NCI-H2081 treated with DMSO at 0.1 percent for 48 hours (cell line): ENCODE data around the gene TAL2.

Source experiments
- DNase-seq: peaks from one replicate; lab custom pipeline; 2025; lab: John Stamatoyannopoulos, UW

TAL2 gene

DNA sequence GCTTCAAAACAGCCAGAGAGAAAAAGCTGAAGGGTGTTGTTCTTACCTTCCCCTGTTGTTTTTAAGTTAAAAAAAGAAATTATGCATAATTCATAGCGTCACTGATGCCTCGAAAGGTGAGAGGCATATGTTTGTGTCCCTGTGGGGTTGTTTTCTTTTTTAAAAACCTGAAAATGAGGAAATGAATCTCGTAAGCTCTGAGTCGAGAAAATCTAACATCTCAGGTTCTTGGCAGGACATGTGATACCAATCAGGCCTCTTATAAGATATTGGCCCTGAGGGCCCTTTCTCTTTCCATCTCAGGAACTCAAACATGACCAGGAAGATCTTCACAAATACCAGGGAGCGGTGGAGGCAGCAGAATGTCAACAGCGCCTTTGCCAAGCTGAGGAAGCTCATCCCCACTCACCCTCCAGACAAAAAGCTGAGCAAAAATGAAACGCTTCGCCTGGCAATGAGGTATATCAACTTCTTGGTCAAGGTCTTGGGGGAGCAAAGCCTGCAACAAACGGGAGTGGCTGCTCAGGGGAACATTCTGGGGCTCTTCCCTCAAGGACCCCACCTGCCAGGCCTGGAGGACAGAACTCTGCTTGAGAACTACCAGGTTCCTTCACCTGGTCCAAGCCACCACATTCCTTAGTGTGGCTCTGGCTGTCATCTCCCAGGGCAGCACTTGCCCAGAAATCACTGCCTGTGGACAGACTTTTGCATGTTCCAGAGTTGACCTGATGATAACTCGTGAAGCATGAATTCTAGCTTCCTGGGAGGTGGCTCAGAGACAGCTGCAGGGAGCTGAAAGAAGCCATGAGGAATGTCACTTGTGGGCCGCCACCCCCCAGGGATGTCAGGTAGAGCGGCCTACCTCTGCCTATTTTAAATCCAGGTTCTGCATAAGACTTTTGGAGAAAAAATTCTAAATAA lies at the start of gene TAL2:
Gene TAL2, plus strand, starts transcription at position 274 of the 921 bp plus-strand sequence. Its CDS starts 40 bp downstream, at position 314.
- DNase-seq, result no peak

GRCh38 chr9:105621001-105621400 lies 41.3 kb upstream of the TAL2 start:
- DNase-seq, result no peak

- no peak for DNase-seq
These were observed 37.2 kb upstream of the TAL2 start for GRCh38 chr9:105625088-105625487.

GRCh38 chr9:105632807-105633206 lies 29.4 kb upstream of the TAL2 start:
- no peak for DNase-seq

- DNase-seq, result no peak
These were observed 28.8 kb upstream of the TAL2 start for GRCh38 chr9:105633411-105633810.

DNA sequence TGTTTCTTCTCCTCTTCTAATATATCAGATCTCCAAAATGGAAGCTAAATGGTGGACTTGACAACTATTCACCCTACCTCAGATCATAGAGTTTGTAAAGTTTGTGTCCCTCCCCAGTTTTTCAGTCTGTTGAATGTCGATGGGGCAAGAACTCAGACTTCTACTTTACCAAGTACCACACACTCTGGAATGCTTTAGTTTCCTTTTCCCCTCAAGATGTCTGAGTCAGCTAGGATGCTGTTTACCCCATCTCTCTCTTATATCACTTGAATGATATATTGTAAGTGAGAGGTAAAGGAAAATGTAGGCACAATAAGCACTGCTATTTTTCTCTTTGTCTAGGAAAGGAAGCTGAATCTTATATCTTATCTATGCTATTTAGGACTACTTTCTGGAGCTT lies 25.9 kb upstream of the TAL2 start:
- DNase-seq, result no peak

DNA sequence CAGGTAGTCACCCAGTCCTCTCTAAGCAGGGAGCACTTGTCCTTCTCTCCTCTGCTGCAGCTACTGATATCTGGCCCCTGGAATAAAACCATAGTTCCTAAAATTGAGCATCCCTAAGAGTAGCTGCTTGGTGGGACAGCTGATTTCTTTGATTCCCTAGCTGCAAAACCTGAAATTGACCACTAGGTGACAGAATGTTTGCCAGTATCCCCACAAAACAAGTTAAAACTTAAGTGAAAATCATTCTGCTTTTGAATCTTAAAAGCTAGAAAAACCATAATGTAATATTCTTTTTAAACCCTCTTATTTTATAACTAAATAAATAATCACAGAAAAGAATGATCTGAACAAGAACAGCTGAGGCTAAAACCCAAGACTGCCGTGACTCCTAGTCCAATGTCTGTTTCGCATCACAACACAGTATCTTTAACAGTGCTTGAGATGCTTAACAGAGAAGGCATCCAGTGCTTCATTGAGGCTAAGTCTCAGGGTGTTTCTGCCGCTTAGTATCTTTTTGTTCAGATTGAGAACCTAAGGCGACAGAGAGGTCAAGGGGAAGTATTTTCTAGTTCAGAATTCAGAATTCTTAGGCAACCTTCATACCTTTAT lies 24.4 kb upstream of the TAL2 start:
- no peak for DNase-seq

GRCh38 chr9:105639936-105640335 lies 22.3 kb upstream of the TAL2 start:
- DNase-seq, result no peak

GRCh38 chr9:105643795-105644194 lies 18.5 kb upstream of the TAL2 start:
- no peak for DNase-seq

DNA sequence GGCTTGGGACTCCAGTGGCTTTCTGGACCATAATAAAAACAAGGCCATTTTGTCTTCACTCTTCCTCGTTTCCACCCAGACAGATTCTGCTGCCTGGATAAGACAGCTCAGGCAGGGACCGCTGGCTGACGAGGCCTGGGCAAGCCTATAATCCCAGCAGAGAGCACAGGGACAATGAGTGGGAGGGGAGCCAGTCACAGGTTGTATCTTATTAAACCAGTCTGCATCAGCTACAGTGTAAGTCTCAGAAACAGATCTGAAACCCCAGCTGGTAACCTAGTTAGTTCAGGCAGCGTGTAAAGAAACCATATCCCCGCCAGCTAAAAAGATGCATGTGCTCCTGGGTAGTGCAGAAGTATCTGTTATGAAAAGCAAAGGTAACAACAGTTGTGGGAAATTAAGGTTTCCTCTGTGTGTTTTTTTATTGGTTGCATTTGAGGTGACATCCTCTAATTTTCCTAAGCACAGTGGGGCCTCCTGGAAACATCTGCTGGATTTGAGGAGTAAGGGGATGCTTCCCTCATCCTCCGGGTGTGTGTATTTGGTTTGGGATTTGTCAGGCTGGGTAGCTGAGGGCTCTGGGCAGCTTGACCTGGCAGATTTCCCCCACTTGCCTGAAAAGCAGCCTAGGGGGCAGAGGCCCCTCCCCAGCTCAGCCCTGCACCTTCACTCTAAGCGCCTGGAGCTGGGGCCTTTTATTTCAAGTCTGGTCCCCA lies 15.2 kb upstream of the TAL2 start:
- DNase-seq, result no peak

GRCh38 chr9:105647595-105648349 lies 14.5 kb upstream of the TAL2 start:
- no peak for DNase-seq

- DNase-seq, result no peak
These were observed 10.5 kb upstream of the TAL2 start for GRCh38 chr9:105651806-105652205.

DNA sequence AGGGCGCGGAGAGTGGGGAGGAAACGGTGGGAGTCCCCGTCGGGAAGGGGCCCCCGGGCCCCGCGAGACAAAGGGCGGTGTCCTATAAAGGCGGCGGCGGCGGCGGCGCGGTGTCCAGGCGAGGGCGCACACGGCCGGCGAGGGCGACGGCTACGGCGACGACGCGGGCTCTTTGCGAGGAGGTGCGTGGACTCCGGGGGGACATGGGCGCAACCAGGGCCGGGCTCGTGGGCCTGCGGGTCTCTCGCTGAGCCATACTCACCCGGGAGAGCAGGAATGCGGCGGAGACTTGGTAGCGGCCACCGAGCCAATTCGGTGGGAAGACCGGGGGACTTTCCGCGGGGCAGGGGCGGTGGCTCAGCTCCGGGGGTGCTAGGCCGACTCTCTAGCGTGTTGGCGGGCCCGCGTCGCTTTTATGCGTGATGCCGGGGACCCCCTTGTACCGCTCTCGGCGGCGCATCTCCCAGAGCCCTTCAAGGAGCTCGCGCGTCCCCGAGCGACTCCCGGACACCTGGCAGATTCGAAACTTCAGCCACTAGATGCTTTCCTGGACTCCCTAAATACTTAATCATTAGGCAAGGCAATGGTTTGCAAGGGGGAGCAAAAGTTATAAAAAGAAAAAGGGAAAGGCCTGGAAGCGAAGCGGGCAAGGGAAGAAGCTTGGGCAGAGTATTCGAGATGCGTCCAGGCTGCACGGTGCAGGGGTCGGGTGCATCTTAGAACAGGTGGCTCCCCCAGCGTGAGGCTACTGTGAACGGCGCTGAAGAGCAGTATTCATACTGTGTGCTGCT lies 5.9 kb upstream of the TAL2 start:
- no peak for DNase-seq

DNA sequence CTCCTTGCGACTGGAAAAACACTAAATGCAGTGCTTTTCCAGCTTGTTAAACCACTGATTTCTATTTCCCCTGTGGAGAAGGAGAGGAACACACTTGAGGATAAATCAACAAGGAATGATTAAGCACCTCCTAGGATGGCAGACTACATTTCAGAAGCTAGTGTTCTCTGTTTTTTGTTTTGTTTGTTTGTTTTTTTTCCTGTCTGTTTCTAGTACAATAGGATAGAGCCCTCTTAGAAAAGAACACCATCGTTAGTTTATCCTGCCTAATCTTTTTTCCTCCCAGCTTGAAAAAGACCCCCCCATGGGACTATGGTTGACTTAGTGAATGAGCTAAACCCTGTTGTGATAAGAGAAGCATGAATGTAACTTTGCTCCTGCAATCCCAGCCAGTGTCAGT lies 3.9 kb upstream of the TAL2 start:
- no peak for DNase-seq

- no peak for DNase-seq
These were observed 1.2 kb upstream of the TAL2 start for GRCh38 chr9:105661011-105661410.

GRCh38 chr9:105663914-105664313 lies 1.7 kb downstream of the TAL2 start:
- no peak for DNase-seq

DNA sequence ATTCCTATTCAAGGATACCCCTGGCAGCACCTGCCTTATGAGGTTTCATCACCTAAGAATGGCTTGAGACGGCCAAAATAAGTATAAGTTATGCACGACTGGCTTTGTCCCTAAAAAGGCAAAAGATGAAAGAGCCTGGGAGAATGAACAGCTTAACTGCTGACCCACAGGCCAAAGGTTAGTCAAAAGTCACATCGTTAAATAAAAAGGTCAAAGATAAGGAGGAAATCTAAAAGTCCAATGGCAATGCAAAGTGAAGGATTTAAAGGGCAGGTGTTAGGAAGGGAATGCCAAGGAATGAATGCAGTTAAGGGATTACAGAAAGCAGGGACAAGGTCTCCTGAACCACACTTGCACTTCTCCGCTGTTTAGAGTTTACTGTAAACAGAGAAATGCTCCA lies 5.6 kb downstream of the TAL2 start:
- no peak for DNase-seq

- no peak for DNase-seq
These were observed 8.1 kb downstream of the TAL2 start for GRCh38 chr9:105670315-105670714.

DNA sequence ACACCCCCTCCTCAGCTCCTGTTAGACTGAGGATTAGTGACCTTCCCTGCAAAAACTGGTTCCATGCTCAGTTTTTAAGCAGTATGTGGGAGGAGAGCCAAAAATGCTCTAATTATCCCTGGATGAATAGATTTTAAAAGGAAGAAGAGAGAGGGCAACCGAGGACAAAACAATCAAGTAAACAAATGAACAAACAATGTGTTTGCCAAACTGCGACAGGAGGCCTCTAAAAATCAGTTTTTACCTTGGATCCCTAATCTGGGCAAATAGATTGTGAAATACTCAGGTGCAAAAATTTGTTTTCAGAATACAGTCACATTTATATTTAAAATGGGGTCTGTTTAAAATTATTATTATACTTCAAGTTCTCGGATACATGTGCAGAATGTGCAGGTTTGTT lies 8.5 kb downstream of the TAL2 start:
- DNase-seq, result no peak

GRCh38 chr9:105672711-105673234 lies 10.5 kb downstream of the TAL2 start:
- DNase-seq, result no peak

DNA sequence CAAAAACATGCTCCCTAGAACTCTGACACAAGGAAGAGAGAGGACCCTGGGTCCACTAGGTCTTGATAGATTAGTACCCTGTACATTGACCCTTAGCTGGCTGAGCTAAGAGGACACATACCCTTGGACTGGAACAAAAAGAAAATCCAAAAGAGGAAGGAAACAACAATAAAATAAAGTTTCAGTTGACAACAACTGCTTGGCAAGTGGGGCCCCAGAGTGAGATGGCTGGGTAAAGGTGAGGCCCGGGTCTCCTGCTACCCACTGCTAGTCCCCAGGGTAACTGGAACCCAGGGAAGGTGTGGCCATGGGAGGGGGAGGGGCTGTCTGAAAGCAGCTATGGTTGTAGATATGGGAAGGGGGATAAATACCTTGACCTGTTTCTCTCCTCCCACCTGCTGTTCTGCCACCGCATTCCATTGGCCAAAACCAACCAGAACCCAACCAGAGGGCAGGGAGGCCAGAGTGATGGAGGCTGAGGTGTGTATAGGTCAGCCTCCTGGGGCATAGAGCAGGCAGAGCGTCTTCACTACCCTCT lies 11.7 kb downstream of the TAL2 start:
- DNase-seq, result no peak
